ENCODE data around the gene DOCK2.
"Not testable (repeated sequence)": the region's sequence is repeated elsewhere in the genome, so short reads cannot be mapped to it uniquely, and the experiment has no call there.

The DOCK2 gene

GRCh38 chr5:169637085-169637548, at the start of gene DOCK2:
DOCK2 (plus strand) TSS chr5:169637275; CDS start chr5:169637327, 52 bp downstream.
- DNase-seq: no peak

- no peak for DNase-seq
Observed at GRCh38 chr5:169590602-169591001, 46.5 kb upstream of the DOCK2 start.

- no peak for DNase-seq
Observed at GRCh38 chr5:169591636-169592035, 45.4 kb upstream of the DOCK2 start.

- no peak for DNase-seq
Observed at GRCh38 chr5:169592937-169593650, 44.0 kb upstream of the DOCK2 start.

- DNase-seq: no peak
Observed at GRCh38 chr5:169595172-169595820, 41.8 kb upstream of the DOCK2 start.

GRCh38 chr5:169599451-169599850, 37.6 kb upstream of the DOCK2 start:
- no peak for DNase-seq

GRCh38 chr5:169602535-169602934, 34.5 kb upstream of the DOCK2 start:
- peak; percentile 2 for DNase-seq

- DNase-seq: no peak
Observed at GRCh38 chr5:169606279-169606678, 30.8 kb upstream of the DOCK2 start.

GRCh38 chr5:169607882-169608281, 29.2 kb upstream of the DOCK2 start:
- no peak for DNase-seq

- no peak for DNase-seq
Observed at GRCh38 chr5:169609716-169610115, 27.4 kb upstream of the DOCK2 start.

- no peak for DNase-seq
Observed at GRCh38 chr5:169610606-169611005, 26.5 kb upstream of the DOCK2 start.

- DNase-seq: no peak
Observed at GRCh38 chr5:169615561-169615960, 21.5 kb upstream of the DOCK2 start.

- DNase-seq: not testable (repeated sequence)
Observed at GRCh38 chr5:169624307-169624706, 12.8 kb upstream of the DOCK2 start.

- DNase-seq: peak; percentile 55
Observed at GRCh38 chr5:169626779-169627178, 10.3 kb upstream of the DOCK2 start.

GRCh38 chr5:169627551-169627950, 9.5 kb upstream of the DOCK2 start:
- DNase-seq: no peak

GRCh38 chr5:169628892-169629291, 8.2 kb upstream of the DOCK2 start:
- no peak for DNase-seq

- peak; percentile 43 for DNase-seq
Observed at GRCh38 chr5:169629847-169630548, 7.1 kb upstream of the DOCK2 start.

GRCh38 chr5:169631360-169631759, 5.7 kb upstream of the DOCK2 start:
- DNase-seq: no peak

GRCh38 chr5:169632946-169633345, 4.1 kb upstream of the DOCK2 start:
- no peak for DNase-seq

GRCh38 chr5:169634606-169635005, 2.5 kb upstream of the DOCK2 start:
- DNase-seq: no peak

- DNase-seq: no peak
Observed at GRCh38 chr5:169635936-169636335, 1.1 kb upstream of the DOCK2 start.

GRCh38 chr5:169636477-169637084, 494 bp upstream of the DOCK2 start:
- DNase-seq: no peak

GRCh38 chr5:169637549-169638121, 560 bp downstream of the DOCK2 start:
- DNase-seq: no peak
